UCSD-AML1 (cell line): ENCODE measurements around the gene GRAP2.

Experiments
- DNase-seq: peaks from one replicate; lab custom pipeline; 2025; ENCODE audit not compliant: unreplicated experiment; lab: John Stamatoyannopoulos, UW

The GRAP2 gene

DNA sequence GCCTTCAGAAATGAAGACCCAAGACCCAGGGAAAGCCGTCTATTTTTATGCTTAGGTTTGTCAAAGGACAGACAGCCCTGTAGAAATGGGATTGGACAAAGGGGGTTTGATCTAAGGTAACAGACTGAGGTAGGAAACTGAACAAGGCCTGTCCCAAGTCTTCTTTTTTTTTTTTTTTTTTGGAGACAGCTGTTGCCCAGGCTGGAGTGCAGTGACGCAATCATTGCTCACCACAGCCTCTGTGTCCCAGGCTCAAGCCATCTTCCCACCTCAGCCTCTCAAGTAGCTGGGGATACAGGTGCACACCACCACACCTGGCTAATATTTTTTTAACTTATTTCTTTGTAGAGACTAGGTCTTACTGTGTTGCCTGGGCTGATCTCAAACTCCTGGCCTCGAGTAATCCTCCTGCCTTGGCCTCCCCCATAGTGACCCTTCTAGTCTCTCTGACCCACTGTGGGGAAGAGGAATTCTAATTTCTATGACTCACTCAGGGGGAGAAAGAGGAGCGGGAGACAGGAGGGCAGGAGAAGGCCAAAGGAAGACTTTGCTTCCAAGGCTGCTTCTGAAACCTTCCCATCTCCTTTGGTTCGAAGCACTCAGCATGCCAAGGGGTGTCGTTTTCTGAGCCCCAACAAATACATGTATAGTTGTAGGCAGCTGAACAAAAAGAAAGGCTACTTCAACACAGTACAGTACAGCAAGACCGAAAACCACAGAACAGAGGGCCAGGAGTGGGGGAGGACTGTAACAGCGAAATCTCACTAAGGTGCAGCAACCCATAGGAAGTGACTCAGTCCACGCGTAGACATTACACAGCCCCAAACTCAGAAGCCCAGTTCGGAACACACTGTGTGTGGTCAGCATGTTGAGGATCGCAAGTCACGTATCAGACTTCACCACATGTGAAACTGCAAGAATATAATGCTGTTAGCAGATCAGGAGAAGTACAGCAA lies 60.2 kb downstream of the GRAP2 start:
- peak; percentile 70 for DNase-seq

DNA sequence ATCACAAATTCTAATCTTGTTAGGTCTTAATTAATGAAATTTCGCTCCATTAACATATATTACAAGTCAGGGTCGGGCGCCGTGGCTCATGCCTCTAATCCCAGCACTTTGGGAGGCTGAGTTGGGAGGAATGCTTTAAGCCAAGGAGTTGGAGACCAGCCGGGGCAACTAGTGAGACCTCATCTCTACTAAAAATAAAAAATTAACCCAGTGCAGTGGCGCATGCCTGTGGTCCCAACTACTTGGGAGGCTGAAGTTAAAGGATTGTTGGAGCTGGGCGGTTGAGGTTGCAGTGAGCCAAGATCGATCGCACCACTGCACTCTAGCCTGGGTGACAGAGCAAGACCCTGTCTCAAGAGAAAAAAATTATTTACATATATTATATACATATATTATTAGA lies 61.2 kb downstream of the GRAP2 start:
- DNase-seq = no peak

DNA sequence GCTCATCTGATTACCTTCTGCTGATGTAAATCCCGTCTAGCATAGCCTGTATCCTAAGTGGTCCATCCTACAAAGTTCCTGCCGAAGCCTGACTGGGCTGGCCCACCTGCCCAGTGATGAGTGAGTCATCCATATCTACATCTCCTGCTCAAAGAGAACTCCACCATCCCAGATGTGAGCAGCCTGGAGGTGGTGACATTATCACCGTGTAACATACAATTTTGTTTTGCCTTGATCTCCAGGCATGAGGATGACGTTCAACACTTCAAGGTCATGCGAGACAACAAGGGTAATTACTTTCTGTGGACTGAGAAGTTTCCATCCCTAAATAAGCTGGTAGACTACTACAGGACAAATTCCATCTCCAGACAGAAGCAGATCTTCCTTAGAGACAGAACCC lies 64.9 kb downstream of the GRAP2 start:
- DNase-seq = no peak

DNA sequence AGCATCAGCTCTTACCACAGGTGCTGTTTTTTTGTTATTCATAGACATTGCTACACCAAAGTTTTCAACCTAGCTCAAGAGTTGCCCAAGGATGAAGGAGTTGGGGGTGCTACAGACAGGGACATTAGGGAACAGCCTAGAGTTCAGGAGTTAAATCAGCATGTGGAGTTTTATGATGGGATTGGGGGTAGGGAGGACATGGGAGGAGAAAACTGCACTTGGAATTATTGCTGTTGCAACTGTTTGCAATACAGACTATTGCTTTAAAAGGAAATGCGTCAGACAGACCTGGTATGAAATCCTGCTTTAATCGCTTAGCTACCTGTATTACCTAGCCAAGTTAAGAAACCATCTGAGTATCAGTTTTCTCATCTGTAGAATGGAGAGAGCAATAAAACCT lies 65.6 kb downstream of the GRAP2 start:
- no peak for DNase-seq

DNA sequence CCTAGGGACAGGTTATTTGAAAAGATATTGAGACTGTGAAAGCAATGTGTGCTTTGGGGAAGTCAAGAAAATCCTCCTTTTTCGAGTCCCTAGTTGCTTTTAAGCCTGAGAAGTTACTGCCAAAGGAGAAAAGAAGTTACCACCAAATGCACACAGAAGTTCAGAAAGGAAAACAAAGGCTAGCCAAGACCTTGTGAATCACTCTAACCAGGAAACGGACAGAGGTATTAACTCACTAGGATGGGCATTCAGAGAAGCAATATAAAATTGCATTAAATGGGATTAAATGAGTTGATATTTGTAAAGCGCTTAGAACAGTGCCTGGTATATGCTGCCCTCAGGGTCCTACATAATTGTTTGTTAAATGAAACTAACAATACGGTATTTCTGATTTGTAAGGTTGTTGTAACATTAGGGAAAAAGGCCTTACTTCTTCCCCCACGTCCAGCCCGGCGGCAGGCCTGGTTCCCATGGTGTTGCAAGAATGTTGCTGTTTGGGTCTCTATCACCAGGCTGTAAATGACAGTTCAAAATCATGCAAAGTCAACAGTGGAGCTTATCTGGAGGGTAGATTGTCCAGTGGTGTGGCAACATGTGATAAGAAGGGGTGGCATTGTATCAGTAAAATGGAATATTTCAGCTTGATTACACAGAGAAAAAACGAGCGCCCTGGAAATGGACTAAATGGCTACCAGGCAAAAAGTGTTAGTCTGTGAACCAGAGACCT lies 66.4 kb downstream of the GRAP2 start:
- no peak for DNase-seq

DNA sequence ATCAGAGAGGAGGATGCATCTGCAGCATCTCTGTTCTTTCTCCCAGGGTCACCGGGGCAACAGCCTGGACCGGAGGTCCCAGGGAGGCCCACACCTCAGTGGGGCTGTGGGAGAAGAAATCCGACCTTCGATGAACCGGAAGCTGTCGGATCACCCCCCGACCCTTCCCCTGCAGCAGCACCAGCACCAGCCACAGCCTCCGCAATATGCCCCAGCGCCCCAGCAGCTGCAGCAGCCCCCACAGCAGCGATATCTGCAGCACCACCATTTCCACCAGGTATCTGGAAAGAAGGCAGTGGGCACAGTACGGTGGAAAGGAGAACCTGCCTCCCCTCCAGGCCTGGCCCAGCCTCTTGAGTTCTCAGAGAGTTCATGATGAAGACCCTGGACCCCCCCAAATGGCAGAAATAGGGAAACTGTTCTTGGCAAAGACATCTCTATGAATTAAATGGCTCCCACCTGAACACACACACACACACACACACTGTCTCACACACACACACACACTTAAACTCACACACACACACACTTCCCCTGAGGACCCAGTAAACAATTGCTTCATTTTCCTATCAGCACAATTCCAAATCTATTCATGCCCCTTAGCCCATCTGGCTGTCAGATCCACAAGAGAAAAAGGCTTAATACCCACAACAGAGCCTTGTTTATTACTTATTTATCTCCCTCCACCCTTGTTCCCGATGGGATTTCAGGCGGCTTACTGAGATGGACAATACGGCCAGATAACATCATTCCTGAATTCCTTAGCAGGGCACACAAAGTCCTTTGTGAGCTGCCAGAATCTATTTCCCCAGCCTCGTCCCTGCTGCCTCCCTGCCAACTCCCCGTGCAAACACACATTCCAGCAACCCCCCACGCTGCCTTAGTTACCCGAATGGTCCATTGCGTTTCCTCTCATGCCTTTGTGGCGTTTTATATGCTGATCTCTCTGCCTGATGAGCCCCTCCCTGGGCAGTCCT lies 67.4 kb downstream of the GRAP2 start:
- no peak for DNase-seq

DNA sequence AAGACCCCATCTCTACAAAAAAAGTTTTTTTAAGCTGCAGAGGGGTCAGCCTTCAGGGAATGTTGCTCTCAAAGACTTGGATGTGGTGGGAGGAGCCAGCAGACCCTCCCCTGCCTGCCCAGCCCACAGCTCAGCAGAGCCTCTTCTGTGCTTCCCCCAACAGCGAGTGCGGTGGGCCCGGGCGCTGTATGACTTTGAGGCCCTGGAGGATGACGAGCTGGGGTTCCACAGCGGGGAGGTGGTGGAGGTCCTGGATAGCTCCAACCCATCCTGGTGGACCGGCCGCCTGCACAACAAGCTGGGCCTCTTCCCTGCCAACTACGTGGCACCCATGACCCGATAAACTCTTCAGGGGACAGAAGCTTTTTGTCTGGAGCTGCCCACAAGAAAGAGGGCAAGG lies 69.9 kb downstream of the GRAP2 start:
- DNase-seq = no peak

DNA sequence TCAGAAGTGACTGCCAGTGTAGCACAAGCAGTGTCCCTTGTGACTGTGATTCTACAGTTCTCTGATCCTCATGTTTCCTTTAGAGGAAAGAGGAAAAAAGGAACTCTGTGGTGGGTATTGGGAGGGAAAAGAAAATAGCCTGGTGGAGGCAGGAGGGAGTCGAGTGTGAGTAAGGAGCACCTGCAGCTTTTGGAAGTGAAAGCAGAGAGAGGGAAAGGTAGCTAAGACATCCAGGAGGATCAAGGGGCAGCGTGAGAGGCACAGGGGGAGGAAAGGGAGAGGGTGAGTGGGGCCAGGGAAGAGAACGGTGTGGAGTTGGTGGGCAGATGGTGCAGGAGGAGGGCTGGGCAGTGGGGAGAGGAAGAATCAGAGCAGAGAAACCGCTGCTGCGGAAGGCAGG lies 71.8 kb downstream of the GRAP2 start:
- no peak for DNase-seq

DNA sequence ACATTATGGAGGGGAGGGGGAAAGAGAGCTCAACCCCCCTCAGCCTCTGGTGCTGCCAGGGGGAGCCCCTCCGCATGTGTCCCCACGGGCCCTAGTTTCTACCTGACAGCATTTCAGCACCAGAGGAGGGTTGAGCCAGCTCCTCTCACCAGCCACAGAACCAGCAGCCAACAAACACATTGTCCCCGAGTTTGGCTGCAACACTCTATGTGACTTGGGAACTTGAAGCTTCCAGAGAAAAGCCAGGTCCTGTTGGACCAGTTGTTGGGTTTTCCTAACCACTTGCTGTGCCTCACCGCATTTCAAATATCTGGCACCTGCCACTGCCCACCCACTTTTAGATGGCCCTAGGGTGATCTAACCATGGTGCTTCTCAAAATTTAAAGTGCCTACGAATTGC lies 72.8 kb downstream of the GRAP2 start:
- no peak for DNase-seq

DNA sequence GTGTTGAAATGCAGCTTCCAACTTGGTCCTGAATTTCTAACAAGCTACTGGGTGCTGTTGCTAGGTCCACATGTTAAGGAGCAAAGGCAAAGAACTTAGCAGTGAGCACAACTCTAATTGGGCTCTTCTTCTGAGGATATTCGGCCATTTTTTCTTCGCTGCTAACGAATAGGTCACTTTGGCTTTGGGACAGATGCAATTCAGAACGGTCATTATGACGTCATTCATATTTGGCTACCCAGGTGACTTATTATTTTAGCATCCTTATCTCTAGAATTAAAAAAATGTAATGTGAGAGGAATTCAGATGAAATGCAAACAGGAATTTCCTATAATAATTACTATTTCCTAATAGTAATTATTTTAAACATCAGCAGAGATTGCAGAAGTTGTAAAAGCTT lies 73.2 kb downstream of the GRAP2 start:
- DNase-seq = no peak

DNA sequence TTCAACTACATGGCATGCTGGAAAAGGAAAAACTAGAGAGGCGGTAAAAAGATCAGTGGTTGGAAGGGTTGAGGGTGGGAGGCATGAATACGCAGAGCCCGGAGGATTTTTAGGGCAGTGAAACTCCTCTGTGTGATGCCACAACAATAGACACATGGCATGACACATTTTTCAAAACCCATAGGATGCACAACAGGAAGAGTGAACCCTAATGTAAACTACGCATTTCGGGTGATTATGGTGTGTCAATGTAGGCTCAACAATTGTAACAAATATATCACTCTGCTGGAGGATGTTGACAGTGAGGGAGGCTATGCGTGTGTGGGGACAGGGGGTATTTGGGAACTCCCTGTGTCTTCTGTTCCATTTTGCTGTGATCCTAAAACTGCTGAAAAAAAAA lies 78.2 kb downstream of the GRAP2 start:
- no peak for DNase-seq

DNA sequence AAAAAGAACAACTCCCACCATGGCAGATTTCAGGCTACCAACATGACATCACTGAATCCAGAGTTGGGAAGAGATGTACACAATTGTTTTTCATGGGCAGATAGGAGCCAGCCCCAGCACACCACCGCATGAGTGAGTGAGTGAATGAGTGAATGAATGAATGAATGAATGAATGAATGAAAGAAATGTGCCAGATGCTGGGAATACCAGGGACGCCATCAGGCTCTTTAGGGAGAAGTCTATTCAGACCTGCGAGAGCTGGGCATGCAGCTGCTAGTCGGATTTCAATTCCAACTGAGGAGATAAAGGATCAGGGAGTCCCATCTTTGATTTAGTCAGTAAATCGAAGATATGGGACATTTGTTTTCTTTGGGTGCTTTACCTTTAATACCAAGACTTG lies 78.6 kb downstream of the GRAP2 start:
- DNase-seq = no peak

DNA sequence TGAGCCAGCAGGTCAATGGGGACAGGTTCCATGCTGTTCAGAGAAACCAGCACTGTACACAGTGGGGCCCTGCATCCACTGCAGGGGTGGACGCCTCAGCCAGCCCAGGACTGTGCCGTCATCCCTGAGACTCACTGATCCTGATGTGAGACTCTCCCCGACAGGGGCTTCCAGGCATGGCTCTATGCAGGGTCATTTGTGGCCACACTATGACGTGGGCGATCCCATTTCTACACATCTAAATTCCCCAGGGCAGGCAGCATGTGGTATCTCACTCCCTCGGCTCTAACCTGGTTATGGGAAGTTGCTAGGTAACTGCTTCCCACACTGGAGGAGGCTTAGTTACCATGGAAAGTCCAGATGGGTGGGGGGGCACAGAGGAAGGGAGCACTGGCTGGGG lies 79.7 kb downstream of the GRAP2 start:
- DNase-seq = no peak

DNA sequence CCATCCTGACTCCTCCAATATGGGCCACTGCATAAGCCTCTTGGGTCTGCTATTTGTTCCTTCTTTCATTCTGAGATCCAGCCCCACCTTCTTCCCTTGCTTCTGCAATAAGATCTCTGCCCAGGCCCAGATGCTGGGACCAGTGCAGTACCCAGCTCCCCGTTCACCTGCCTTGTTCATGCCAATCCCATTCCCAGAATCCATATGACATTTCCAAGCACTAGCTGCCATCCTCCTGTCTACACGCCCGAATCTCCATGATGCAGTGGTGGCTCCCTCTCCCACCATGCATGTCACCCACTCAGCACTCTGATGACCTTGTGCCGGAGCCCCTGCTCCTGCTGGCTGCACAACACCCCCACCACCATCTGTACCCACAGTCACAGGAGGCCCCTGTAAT lies 82.5 kb downstream of the GRAP2 start:
- no peak for DNase-seq

DNA sequence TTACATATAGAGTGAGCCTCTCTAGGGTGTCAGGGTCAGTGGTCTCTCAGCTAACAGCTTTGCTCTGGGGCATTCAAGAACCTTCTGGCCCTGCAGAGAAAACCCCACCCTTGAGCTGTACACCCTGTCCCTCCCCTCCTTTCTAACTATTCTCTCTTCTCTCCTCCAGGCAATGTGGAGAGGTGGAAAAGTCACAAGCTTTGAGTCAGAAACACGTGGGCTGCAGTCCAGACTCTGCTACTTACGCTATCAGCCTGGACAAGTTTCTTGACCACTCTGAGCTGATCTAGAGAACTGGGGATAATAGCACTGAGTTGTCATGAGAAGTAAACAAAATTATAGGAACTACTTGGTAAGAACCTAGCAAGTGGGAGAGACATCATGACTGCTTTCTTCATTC lies 83.1 kb downstream of the GRAP2 start:
- no peak for DNase-seq

DNA sequence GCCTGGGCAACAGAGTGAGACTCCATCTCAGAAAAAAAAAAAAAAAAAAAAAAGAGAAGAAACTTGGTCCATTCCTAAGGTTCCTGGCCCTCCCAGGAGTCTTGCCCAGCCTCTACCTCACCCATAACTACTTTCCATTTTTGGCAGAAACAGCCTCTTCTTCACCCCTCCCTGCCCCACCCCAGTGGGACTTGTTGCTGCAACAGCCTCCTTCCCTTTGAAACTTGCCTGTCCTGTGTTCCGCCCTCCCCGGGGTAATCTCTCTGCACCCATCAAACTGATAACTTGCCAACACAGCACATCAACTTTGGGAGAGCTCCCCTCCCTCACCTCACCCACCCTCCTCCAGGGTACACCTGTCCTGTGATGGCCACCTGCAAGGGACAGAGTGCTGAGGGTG lies 83.9 kb downstream of the GRAP2 start:
- DNase-seq = no peak

DNA sequence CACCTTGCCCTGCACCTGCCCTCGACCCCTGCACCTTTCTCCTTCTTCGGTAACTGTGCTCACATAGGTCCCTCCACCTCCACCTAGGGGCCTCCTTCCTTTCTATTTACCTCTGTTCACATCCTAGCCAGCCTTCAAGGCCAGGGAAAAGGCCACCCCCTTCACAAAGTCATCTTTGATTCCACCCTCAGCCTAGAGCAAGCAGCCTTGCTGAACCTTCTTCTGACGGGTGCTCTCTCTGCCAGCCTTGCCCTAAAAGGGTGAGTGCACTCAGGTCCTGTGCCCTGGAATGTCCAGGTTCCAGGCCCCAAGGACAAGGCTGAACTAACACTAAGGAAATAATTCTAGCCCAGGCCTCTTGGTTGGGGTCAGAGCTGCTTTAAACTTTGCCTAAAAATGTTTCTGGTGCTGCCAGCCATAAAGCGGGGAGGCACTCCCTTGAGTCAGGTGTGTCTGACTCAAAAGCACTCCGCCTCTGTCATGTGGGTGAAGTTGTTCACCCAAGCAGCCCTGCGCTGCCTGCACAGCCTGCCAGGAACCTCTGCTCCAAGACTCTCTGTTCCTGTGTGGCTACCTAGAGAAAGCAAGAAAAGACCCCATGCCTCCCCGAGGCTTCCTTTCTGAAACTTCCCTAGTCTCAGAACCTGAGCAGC lies 84.6 kb downstream of the GRAP2 start:
- DNase-seq = no peak

DNA sequence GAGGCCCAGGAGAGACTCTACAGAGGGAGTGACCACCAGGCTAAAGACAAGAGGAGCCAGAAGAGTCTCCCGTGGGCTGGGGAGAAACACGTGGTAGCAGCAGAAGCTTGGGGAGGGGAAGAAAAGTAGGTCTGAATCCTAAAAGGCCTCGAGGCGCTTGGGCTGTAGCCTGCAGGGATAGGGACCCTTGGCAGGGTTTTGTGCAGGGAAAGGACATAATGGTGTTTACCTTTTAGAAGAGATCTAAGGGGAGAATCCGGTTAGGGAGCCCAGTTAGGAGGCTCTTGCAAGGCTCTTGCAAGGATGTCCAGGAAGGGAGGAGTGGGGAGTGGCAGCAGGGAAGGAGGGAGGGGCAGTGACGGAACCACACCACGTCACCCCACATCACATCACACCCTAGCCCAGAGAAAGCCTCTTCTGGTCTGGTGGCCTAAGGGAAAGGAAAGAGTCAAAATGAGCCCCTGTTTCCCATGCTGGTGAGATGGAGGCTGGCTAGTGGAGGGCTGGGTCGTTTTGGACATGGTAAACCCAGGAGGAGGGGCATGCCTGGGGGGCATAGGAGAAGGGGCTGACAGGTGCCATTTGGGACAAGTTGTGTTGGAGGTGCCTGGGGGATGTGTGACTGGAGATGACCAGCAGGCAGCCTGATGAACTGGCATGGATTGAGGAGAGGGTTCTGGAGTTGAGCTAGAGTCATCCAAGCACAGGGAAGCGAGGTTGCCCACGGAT lies 87.7 kb downstream of the GRAP2 start:
- DNase-seq = no peak

DNA sequence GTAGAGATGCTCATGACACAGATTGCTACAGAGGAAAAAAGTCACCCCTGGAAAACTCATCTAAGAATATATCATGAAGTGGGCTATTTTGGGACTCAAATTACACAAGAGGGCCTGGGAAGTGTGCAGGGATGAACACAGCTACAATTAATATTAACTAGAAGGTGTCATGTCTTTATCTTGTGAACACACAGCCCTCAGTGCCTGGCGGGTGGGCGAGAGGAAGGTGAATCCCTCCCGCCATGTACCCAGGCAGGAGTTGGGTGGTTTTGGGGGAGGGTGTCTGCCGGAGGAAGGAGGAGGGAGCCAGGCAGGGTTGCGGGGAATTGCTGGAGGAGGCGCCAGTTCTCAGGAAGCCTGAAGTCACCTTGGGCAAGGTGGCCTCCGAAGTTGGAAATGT lies 88.7 kb downstream of the GRAP2 start:
- DNase-seq = no peak

DNA sequence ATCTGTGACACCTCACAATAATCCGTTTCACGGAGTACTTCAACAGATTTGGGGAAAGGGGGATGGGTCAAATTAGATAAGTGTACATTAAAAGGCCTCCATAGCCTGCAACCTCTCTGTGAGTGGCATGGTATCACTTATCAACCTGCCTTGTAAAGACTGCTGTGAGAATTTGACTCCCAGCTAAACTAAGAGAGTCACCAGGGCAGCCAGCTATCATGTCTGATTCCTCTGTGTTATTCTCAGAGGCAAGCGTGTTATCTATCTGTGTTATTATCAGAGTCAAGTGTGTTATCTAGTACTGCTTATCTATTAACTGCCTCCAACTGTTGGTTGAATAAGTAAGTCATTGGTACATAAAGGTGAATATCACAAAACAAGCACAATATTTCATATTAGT lies 89.8 kb downstream of the GRAP2 start:
- DNase-seq = no peak
